GM12878 (cell line): ENCODE results near the gene WHRN.

Experiments used
- BACH1 ChIP-seq: fragments of 450-650 bp; IDR thresholded peaks from 2 replicates; pipeline ENCODE4 v1.6.1; 2017; ENCODE audit warnings: mild to moderate bottlenecking, borderline replicate concordance
- CBFB ChIP-seq: IDR thresholded peaks from 2 replicates; pipeline ENCODE4 v1.6.1; 2016; ENCODE audit warnings: antibody characterized with exemption, low read depth
- CEBPB ChIP-seq, 2 experiments: fragments of 150-350 bp in 1 of 2; IDR thresholded peaks; 2 replicates each; pipeline ENCODE4 v1.6.1; 2012 to 2014; ENCODE audit warnings: low read depth in 2 of 2, low read length in 2 of 2, borderline replicate concordance in 1 of 2, inconsistent platforms in 1 of 2
- CTCF ChIP-seq, 3 experiments: IDR thresholded peaks in 2 of 3; conservative IDR thresholded peaks in 1 of 3; 2 replicates each; pipeline ENCODE4 v1.5.1; 2011; ENCODE audit warnings: low read depth in 3 of 3, low read length in 3 of 3, mild to moderate bottlenecking in 3 of 3, control low read depth in 2 of 3, moderate library complexity in 2 of 3, inconsistent platforms in 1 of 3, mixed read lengths in 1 of 3; ENCODE audit not compliant: control insufficient read depth in 2 of 3, insufficient read depth in 1 of 3; ENCODE audit errors: extremely low read depth in 1 of 3
- JUND ChIP-seq: IDR thresholded peaks from 2 replicates; pipeline ENCODE4 v1.6.1; 2012; ENCODE audit warnings: low read depth, mild to moderate bottlenecking, low read length, improper control_type of control experiment, moderate library complexity
- NFYA ChIP-seq: IDR thresholded peaks from 2 replicates; pipeline ENCODE4 v1.6.1; 2011; ENCODE audit warnings: low read depth, mild to moderate bottlenecking, low read length, improper control_type of control experiment, borderline replicate concordance
- POLR2A ChIP-seq: IDR thresholded peaks from 2 replicates; pipeline ENCODE4 v1.6.1; 2011; ENCODE audit warnings: low read depth, mild to moderate bottlenecking, low read length
- POLR2AphosphoS5 ChIP-seq: IDR thresholded peaks from 2 replicates; pipeline ENCODE4 v1.6.1; 2011; ENCODE audit warnings: mild to moderate bottlenecking, low read length, inconsistent platforms
- ZBTB40 ChIP-seq: fragments of 450-650 bp; IDR thresholded peaks from 2 replicates; pipeline ENCODE4 v1.6.1; 2016; ENCODE audit warnings: mild to moderate bottlenecking, moderate library complexity, borderline replicate concordance

GRCh38 chr9:114488398-114489129 is 16.7 kb downstream of the WHRN start:
- TF ChIP-seq JUND (no peak), CEBPB (IDR thresholded peaks at IDR 0.05; ENCODE audit: borderline replicate concordance in 1 of 2, low read depth in 2 of 2, low read length in 2 of 2) (no peak), POLR2A (no peak), CTCF (IDR thresholded peaks at IDR 0.05 in 2 of 3, conservative IDR thresholded peaks at IDR 0.05 in 1 of 3; ENCODE audit: control insufficient read depth in 2 of 3, extremely low read depth in 1 of 3, insufficient read depth in 1 of 3, low read depth in 3 of 3, low read length in 3 of 3) (no peak), POLR2AphosphoS5 (no peak), CBFB (no peak), BACH1 (no peak), ZBTB40 (no peak), NFYA (no peak)
